ENCODE data around the gene CYTH3.

DNA sequence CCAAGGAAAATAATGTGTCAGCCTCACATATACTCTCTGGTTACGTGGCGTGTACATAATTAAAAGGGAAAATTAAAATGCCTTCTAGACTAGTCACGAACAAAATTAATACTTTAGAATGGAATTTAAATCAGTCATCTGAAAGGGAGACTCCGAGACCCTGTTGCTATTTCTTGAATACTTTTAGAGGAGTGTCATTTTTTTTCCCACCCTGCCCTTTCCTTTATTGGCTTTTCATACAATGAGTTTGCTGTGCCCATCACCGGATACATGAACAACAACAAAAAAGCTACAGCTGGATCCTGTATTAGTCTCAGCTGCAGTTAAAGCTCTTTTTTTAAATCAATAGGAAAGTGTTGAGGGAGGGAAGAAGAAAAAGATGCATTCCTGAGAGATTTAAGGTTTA is 20.1 kb downstream of the CYTH3 start:
- TF ChIP-seq, protein P1, sequence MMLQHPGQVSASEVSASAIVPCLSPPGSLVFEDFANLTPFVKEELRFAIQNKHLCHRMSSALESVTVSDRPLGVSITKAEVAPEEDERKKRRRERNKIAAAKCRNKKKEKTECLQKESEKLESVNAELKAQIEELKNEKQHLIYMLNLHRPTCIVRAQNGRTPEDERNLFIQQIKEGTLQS (IDR thresholded peaks at IDR 0.05): no peak
- no peak for TF ChIP-seq POLR2A (IDR thresholded peaks at IDR 0.05; ENCODE audit: borderline replicate concordance, extremely low read depth, insufficient read depth, insufficient read length)
- no peak for TF ChIP-seq ZFX (IDR thresholded peaks at IDR 0.05)
- no peak for TF ChIP-seq EGR1 (IDR thresholded peaks at IDR 0.05; ENCODE audit: low read depth)
- no peak for TF ChIP-seq EZH2 (IDR thresholded peaks at IDR 0.05)
